Measurements from ENCODE around the gene SLC35A5.

DNA sequence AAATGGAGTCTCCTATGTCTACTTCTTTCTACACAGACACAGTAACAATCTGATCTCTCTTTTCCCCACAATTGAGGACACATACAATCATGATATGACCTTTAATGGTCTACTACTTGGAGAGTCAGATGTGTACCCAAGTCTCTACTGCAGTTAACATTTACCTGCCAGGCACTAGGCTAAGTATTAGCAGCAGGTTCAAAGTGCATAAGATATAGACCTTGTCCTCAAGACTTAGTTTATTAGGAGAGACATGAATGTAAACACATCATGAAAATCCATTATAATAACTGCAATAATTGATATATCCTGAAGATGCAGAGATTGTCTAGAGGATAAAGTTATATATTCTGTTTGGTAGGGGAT lies 3.1 kb downstream of the SLC35A5 start:
- TF ChIP-seq CHD1 (IDR thresholded peaks at IDR 0.05; ENCODE audit: low read depth, low read length) (no peak), RCOR1 (IDR thresholded peaks at IDR 0.05; ENCODE audit: insufficient replicate concordance, low read length) (no peak), POLR2A (IDR thresholded peaks at IDR 0.05; ENCODE audit: low read depth, low read length) (no peak), RAD21 (IDR thresholded peaks at IDR 0.05; ENCODE audit: low read length) (no peak), MAZ (IDR thresholded peaks at IDR 0.05; ENCODE audit: borderline replicate concordance, low read depth, low read length) (no peak), MXI1 (IDR thresholded peaks at IDR 0.05; ENCODE audit: borderline replicate concordance, low read depth, low read length) (no peak), FOS (IDR thresholded peaks at IDR 0.05; ENCODE audit: low read depth, low read length) (no peak), SMC3 (IDR thresholded peaks at IDR 0.05; ENCODE audit: low read depth, low read length) (no peak), MAFK (IDR thresholded peaks at IDR 0.05; ENCODE audit: low read depth, low read length) (no peak)
- TF ChIP-seq, protein P1, sequence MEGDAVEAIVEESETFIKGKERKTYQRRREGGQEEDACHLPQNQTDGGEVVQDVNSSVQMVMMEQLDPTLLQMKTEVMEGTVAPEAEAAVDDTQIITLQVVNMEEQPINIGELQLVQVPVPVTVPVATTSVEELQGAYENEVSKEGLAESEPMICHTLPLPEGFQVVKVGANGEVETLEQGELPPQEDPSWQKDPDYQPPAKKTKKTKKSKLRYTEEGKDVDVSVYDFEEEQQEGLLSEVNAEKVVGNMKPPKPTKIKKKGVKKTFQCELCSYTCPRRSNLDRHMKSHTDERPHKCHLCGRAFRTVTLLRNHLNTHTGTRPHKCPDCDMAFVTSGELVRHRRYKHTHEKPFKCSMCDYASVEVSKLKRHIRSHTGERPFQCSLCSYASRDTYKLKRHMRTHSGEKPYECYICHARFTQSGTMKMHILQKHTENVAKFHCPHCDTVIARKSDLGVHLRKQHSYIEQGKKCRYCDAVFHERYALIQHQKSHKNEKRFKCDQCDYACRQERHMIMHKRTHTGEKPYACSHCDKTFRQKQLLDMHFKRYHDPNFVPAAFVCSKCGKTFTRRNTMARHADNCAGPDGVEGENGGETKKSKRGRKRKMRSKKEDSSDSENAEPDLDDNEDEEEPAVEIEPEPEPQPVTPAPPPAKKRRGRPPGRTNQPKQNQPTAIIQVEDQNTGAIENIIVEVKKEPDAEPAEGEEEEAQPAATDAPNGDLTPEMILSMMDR (conservative IDR thresholded peaks at IDR 0.05; ENCODE audit: low read depth, low read length), result no peak
- TF ChIP-seq, protein P2, sequence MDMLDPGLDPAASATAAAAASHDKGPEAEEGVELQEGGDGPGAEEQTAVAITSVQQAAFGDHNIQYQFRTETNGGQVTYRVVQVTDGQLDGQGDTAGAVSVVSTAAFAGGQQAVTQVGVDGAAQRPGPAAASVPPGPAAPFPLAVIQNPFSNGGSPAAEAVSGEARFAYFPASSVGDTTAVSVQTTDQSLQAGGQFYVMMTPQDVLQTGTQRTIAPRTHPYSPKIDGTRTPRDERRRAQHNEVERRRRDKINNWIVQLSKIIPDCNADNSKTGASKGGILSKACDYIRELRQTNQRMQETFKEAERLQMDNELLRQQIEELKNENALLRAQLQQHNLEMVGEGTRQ (IDR thresholded peaks at IDR 0.05; ENCODE audit: low read depth, low read length), result no peak
- TF ChIP-seq, protein P3, sequence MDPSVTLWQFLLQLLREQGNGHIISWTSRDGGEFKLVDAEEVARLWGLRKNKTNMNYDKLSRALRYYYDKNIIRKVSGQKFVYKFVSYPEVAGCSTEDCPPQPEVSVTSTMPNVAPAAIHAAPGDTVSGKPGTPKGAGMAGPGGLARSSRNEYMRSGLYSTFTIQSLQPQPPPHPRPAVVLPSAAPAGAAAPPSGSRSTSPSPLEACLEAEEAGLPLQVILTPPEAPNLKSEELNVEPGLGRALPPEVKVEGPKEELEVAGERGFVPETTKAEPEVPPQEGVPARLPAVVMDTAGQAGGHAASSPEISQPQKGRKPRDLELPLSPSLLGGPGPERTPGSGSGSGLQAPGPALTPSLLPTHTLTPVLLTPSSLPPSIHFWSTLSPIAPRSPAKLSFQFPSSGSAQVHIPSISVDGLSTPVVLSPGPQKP (IDR thresholded peaks at IDR 0.05; ENCODE audit: borderline replicate concordance, low read depth, low read length), result no peak

Data from IMR-90 (cell line).